ENCODE data around the gene ISG15. TPM values are rescaled to one million over a fixed set of nuclear protein-coding genes. Genes with fewer than 3 reads are reported as not detected.

The ISG15 gene
- total RNA-seq, 1 experiment from 2014 or later = 140 TPM

GRCh38 chr1:1003618-1004419 lies 9.5 kb upstream of the ISG15 start (continued):
- TF ChIP-seq CTCF (IDR thresholded peaks at IDR 0.05 in 2 of 3, conservative IDR thresholded peaks at IDR 0.05 in 1 of 3; ENCODE audit: borderline replicate concordance in 1 of 3, insufficient read depth in 1 of 3, low read depth in 2 of 3, low read length in 2 of 3) = no peak

GRCh38 chr1:1004420-1004779 lies 8.9 kb upstream of the ISG15 start:
- intact Hi-C loops (cut with micrococcal nuclease) = loop anchor here (5.0 kb wide), 1 partner anchor 63 kb away; no protein-coding TSS in a partner anchor
- no peaks in the 10 kb centered on the region for H4K20me1 ChIP-seq (ENCODE audit: insufficient read depth)
- DNase-seq (ENCODE audit: low read depth, low spot score) = no peak
- BruUV-seq (replicated peaks) = no TSS peak
- H3K4me1 ChIP-seq (ENCODE audit: control insufficient read depth in 1 of 2, insufficient read depth in 2 of 2, low read length in 2 of 2) = peaks cover 35 to 70% of the 10 kb centered on the region in 2 experiments
- H3K9me2 ChIP-seq (ENCODE audit: insufficient read depth) = no peaks in the 10 kb centered on the region
- H3K4me3 ChIP-seq (replicated peaks in 1 of 2; ENCODE audit: low read depth in 1 of 2, low read length in 2 of 2) = no peak overlapping the region
- peak overlapping the region; percentile 82; the same call in 1 of the 2 replicates for H3K9ac ChIP-seq (ENCODE audit: low read length)
- H3K4me2 ChIP-seq (ENCODE audit: low read length) = peak overlapping the region; percentile 93; the same call in 1 of the 2 replicates
- no peak for ATAC-seq
- ChIA-PET POLR2A (no interaction called here), RAD21 (ENCODE audit: low non-redundant PET in 1 of 2, low total read pairs in 2 of 2, uncharacterized antibody in 2 of 2, unreplicated experiment in 2 of 2) (no interaction called here), CTCF (interaction anchor here (4.0 kb wide), 1 partner anchor 9 kb away, joined by 26 read pairs; the partner anchor contains the start of gene ISG15)
- no peak overlapping the region for H2AFZ ChIP-seq (ENCODE audit: low read depth, low read length, poor library complexity, severe bottlenecking)
- H3K27me3 ChIP-seq (ENCODE audit: insufficient read depth, low read length) = no peaks in the 10 kb centered on the region
- H3K9me3 ChIP-seq (ENCODE audit: control insufficient read depth in 1 of 2, insufficient read depth in 1 of 2, low read depth in 1 of 2, low read length in 2 of 2) = no peaks in the 10 kb centered on the region
- H3K79me2 ChIP-seq (ENCODE audit: insufficient read depth, low read length) = peaks cover 8% of the 10 kb centered on the region
- peak overlapping the region; percentile 60; the same call in 1 of the 2 replicates for H3K27ac ChIP-seq (ENCODE audit: low read depth, low read length)
- H3K36me3 ChIP-seq (ENCODE audit: control insufficient read depth in 1 of 2, insufficient read depth in 2 of 2, low read length in 2 of 2) = no peaks in the 10 kb centered on the region
- no peak for TF ChIP-seq SIN3A (IDR thresholded peaks at IDR 0.05; ENCODE audit: low read depth)
- TF ChIP-seq EZH2 (IDR thresholded peaks at IDR 0.05) = no peak
- TF ChIP-seq POLR2AphosphoS5 (IDR thresholded peaks at IDR 0.05; ENCODE audit: low read depth, low read length) = no peak
- TF ChIP-seq CBX3 (IDR thresholded peaks at IDR 0.05; ENCODE audit: low read depth) = no peak
- no peak for TF ChIP-seq MAX (IDR thresholded peaks at IDR 0.05)
- TF ChIP-seq FOSL1 (IDR thresholded peaks at IDR 0.05; ENCODE audit: low read depth) = no peak
- TF ChIP-seq ZBTB33 (IDR thresholded peaks at IDR 0.05; ENCODE audit: extremely low read depth, insufficient replicate concordance, low read length) = no peak
- TF ChIP-seq CTCF (IDR thresholded peaks at IDR 0.05 in 2 of 3, conservative IDR thresholded peaks at IDR 0.05 in 1 of 3; ENCODE audit: borderline replicate concordance in 1 of 3, insufficient read depth in 1 of 3, low read depth in 2 of 3, low read length in 2 of 3) = no peak
- no peak for TF ChIP-seq ZNF274 (IDR thresholded peaks at IDR 0.05; ENCODE audit: low read depth, low read length)
- no peak for TF ChIP-seq REST (IDR thresholded peaks at IDR 0.05; ENCODE audit: low read depth)
- no peak for TF ChIP-seq ATF3 (IDR thresholded peaks at IDR 0.05)
